NCI-H2227 (cell line): ENCODE data around the gene MDM1.

Experiments
- DNase-seq: peaks from one replicate; lab custom pipeline; 2025; ENCODE audit not compliant: unreplicated experiment; lab: John Stamatoyannopoulos, UW

Gene MDM1

GRCh38 chr12:68326716-68327115, 5.4 kb downstream of the MDM1 start:
- DNase-seq: no peak

GRCh38 chr12:68325966-68326365, 6.2 kb downstream of the MDM1 start:
- DNase-seq: no peak

- DNase-seq: no peak
Measured at GRCh38 chr12:68324531-68324930, 7.6 kb downstream of the MDM1 start.

DNA sequence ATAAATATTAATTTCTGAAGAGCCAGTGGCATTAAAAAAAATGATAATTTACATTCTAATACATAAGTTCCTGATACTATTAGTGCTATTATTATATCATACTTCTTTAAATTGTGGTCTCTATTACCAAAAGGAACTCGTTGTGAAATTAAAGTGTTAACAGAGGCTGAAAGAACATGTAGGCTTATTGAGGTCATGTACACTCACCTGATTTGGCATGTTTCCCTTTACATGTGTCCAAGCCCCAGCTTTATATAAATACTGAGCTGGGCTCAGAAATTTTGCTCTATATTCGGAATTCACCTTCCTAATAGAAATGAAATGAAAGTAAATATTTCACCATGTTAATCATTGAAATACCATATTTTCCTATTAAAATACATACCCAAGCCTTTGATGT, 11.0 kb downstream of the MDM1 start:
- no peak for DNase-seq

DNA sequence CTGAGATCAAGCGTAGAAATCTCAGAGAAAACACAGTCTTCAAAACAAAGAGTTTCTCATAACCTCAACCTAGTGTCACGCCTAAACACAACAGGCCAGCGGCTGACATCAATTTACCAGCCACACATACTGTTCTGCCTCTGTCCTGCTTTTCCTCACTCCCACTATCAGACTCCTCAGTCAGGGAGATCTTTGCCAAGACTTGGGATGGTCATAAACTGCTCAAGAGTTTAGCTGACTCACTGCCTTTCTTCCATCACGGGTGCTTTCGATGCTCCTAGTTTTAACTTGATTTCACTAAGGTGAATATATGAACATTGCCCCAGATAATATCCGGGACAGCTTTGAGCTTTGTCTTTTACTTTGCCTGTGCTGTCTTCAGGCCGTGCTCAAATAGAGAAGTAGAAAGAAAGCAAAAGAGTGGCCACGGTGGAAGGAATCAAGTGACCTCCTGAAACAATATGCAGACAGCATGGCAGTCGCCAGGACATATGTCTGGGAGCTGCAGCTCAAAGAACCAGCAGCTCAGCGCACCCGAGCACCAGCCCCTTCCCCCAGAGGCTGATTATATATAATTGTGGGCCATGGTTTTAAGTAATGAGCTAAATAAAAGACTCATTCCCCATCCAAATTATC, 12.1 kb downstream of the MDM1 start:
- no peak for DNase-seq

DNA sequence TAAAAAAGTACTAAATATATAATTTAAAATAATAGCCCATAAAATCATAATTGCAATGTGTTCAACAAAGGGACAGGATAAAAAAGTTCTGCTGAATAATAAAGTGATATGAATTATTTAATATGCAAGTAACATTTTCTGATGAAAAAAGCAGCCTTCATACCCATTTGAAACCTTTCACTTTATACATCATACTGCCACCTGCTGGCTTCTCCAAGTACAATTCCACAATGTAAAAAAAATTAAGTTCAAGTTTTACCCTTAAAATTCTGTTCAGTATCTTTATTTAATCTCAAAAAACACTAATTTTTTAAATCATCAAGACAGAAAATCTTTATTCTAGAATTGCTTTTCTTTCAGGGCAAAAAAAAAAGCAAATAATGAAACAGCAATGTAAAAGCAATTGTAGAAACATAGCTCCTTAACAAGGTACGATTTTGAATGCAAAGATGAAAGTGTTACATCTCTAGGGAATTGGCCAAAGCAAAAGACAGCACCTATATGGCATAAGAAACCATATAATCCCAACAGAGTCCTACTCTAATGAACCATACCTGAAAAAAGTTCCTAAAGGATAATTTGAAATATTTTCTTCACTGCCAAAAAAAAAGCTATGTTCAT, 15.0 kb downstream of the MDM1 start:
- peak; percentile 62 for DNase-seq

DNA sequence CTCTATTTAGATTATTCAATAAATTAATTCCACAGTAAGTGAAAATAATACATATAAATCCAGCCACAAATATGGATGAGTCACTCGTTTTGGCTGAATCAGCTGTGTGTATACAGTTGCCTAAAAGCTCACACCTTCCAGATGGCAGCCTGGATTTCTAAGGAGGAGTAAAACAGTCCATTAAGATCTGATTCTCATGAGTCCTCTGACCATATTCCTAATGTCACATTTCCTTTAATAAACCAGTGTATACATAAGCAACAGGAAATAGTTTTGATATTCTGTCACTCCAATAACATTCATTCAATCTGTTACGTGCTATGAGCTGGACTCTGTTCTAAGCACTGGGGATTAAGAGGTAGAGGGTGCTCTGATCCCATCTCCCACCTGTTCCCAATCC, 21.8 kb downstream of the MDM1 start:
- no peak for DNase-seq

- DNase-seq: no peak
Measured at GRCh38 chr12:68306564-68306963, 25.6 kb downstream of the MDM1 start.

DNA sequence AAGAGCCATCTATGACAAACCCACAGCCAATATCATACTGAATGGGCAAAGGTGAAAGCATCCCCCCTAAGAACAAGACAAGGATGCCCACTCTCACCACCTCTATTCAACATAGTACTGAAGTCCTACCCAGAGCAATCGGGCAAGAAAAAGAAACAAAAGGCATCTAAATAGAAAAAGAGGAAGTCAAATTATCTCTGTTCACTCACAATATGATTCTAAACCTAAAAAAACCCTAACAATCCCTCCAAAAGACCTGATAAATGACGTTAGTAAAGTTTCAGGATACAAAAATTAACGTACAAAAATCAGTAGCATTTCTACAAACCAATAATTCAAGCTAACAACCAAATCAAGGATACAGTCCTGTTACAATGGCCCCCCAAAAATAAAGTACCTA, 26.9 kb downstream of the MDM1 start:
- no peak for DNase-seq

- DNase-seq: no peak
Measured at GRCh38 chr12:68304626-68305025, 27.5 kb downstream of the MDM1 start.

DNA sequence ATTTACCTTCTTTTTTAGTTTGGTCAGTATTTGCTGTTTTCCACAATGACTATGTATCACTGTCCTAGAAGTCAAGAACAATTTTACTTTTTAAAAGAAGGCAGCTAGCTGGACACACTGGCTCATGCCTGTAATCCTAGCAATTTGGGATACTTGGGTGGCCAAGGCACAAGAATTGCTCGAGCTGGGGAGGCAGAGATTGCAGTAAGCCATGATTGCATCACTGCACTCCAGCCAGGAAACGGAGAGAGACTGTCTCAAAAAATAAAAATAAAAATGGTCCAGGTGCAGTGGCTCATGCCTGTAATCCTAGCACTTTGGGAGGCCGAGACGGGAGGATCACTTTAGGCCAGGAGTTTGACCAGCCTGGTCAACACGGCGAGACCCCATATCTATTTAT, 28.3 kb downstream of the MDM1 start:
- no peak for DNase-seq

- DNase-seq: no peak
Measured at GRCh38 chr12:68297929-68298328, 34.2 kb downstream of the MDM1 start.

GRCh38 chr12:68294251-68294650, 37.9 kb downstream of the MDM1 start:
- DNase-seq: no peak

GRCh38 chr12:68293347-68293746, 38.8 kb downstream of the MDM1 start:
- no peak for DNase-seq

DNA sequence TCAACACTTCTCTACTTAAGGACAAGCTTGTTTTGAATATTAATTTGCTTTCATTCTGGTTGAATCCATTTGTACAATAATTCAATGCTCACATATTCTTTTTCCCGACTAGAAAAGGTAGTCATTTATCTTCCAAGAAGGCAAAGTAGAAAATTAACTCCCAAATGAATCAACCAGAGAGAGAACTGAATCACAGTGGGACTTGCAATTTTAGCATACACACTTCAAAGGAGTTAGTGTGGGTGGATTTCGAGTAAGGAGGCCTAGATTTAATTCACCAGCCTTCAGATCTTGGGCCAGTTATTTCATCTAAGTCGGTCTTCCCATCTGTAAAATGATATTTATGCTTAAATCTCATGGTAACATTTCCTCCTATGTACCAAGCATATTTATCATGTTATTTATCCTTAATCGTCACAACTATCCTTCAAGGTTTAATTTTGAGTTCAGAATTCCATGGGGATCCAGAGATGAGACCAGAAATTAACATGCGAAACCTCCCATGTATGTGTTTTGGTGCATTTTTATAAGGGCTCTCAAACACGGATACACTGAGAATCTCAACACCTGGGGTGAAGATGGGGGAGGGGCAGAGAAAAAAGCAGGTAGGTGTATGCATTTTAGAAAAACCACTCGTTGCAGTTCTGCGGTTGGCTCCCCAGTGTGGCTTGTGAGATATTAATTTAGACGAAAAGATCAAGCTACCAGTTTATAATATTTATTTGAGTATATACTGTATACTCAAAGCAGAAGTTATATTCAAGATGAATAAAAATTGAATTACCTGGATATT, 39.8 kb downstream of the MDM1 start:
- no peak for DNase-seq

DNA sequence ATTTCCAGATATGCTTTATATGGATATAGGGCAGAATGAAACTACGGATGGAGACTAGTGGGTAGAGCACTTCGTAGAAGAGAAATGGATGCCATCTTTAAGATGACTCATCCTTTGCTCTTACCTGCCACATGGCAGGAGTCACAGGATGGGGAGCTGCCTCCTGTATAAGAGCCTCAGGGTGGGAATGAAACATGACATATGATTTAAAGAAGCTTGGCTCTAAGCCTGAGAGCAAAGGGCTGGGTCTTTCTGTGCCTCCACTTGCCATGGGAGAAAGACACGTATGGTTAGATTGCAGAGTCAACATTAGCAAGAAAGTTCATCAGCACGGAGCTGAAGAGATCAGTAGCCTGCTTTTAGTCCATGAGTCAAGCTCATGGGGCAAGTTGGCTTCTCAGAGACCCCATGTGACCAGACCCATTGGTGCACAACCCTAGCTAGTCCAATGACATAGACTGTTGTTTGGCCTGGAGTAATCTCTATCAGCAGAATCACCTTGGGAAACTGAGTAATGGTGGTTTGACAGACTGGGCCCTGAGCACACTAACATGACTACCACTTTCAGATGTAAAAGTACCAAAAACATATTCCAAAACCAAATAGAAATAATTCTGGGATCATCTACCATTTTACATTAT, 40.6 kb downstream of the MDM1 start:
- DNase-seq: no peak

DNA sequence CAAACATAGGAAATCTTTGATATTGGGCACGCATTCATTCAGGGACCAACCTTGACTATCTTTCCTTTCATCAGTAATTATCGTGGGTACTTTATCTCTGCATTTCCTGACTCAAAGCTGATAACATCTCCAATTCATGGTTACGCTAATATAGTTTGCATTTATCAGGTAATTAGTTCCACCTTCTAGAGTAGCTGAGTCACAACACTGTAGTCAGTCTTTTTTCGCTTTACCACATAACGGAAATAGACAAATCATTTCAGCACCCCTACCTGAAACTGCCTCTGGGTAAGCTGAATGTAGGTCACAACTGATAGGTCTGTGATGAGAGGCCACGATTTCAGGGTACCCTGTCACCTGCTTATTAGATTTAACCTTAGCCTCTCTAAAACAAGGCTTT, 42.0 kb downstream of the MDM1 start:
- DNase-seq: no peak

GRCh38 chr12:68287106-68287505, 45.1 kb downstream of the MDM1 start:
- no peak for DNase-seq

GRCh38 chr12:68286396-68286795, 45.8 kb downstream of the MDM1 start:
- no peak for DNase-seq

DNA sequence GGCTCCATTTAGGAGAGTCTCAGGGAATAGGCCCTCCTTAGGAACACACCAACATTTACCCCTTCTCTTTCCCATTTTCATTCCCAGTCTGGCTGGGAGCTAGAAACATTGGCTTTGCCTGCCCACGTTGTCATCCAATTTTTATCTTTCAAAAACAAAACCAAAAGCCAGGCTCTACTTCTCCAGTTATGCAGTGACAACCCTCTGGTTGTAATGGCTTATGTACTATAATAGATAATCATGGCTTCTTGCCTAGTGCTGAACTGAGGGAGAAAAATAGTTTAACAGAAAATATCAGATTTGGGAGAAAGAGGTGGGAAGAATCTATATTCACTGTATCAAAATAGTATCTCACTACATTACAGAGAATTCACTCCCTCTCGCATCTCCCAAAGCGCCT, 46.6 kb downstream of the MDM1 start:
- no peak for DNase-seq

DNA sequence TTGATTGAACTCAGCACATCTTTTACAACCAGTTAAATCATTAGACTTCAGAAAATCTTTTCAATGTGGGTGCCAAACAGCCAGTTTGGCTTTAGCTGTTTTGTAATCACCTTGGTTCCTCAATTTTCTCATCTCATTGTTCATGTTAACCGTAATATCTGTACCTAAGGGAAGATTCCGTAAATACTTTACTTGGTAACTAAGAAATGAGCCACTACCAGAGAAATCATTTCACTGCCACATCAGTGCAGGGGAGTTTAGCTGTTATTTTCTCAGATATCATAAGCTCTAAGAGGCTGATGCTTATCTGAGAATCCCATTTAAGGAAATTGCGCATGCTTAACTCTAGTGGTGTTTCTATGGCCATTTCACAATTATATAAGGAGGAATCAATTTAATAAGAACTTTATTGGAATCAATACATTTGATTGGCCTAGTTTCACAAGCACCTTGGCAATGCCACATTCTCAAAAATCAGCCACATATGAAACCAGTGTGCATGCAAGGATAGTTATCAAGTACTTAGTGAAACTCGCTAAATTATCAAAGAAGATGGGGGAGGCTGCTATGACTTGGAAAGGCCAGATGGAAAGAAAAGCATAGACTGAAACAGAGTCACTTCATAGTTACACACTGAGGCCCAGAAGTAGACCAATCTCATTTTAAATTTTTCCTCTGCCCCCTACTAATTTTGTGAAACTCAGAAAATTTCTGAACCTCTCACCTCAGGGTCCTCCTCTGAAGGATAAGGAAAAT, 50.7 kb downstream of the MDM1 start:
- no peak for DNase-seq
